GM23338 (cell line): ENCODE results near the gene FRS2. TPM values are rescaled to one million over a fixed set of nuclear protein-coding genes. Genes with fewer than 3 reads are reported as not detected.

Experiments used
- ATAC-seq: fragments of 200-7000 bp; cut with Tn5 transposase; 3 replicates; pipeline ENCODE4 v1.9.1; 2020
- DNase-seq: peaks from one replicate; pipeline ENCODE4 v3.0.0-alpha.2; 2015; ENCODE audit warnings: low spot score
- H2AFZ ChIP-seq: fragments of 200-600 bp; sonication (generic); 2 replicates; pipeline ENCODE4 v1.8.0; 2016; ENCODE audit warnings: antibody characterized with exemption, mild to moderate bottlenecking, moderate library complexity
- H3F3A ChIP-seq: fragments of 200-600 bp; sonication (generic); replicated peaks from 2 replicates; pipeline ENCODE4 v1.8.0; 2017; ENCODE audit warnings: antibody characterized with exemption, mixed run types, low read depth
- H3K27ac ChIP-seq: fragments of 200-600 bp; sonication (generic); 2 replicates; pipeline ENCODE4 v1.6.1; 2016; ENCODE audit warnings: low read depth
- H3K27me3 ChIP-seq: fragments of 200-600 bp; sonication (generic); 2 replicates; pipeline ENCODE4 v1.8.0; 2016; ENCODE audit warnings: mild to moderate bottlenecking, mixed run types, moderate library complexity; ENCODE audit not compliant: insufficient read depth
- H3K36me3 ChIP-seq: fragments of 200-600 bp; sonication (generic); 2 replicates; pipeline ENCODE4 v1.8.0; 2016; ENCODE audit warnings: mild to moderate bottlenecking; ENCODE audit not compliant: insufficient read depth
- H3K4me1 ChIP-seq: fragments of 200-600 bp; sonication (generic); 2 replicates; pipeline ENCODE4 v1.8.0; 2016; ENCODE audit warnings: mild to moderate bottlenecking, moderate library complexity; ENCODE audit not compliant: insufficient read depth
- H3K4me2 ChIP-seq: fragments of 200-600 bp; sonication (generic); 2 replicates; pipeline ENCODE4 v1.7.1; 2017; ENCODE audit warnings: mixed run types
- H3K4me3 ChIP-seq: fragments of 200-600 bp; sonication (generic); 2 replicates; pipeline ENCODE4 v1.6.1; 2016; ENCODE audit warnings: mixed run types
- H3K79me2 ChIP-seq: fragments of 200-600 bp; sonication (generic); replicated peaks from 2 replicates; pipeline ENCODE4 v1.8.0; 2017; ENCODE audit warnings: mild to moderate bottlenecking; ENCODE audit not compliant: insufficient read depth
- H3K9me2 ChIP-seq: fragments of 200-600 bp; sonication (generic); 2 replicates; pipeline ENCODE4 v1.8.0; 2017; ENCODE audit not compliant: insufficient read depth
- H4K20me1 ChIP-seq: fragments of 200-600 bp; sonication (generic); replicated peaks from 2 replicates; pipeline ENCODE4 v1.8.0; 2017; ENCODE audit warnings: mild to moderate bottlenecking; ENCODE audit not compliant: insufficient read depth
- H3K27ac Mint-ChIP-seq: 2 replicates; pipeline ENCODE4 v1.8.0; 2020; ENCODE audit warnings: inconsistent platforms, mild to moderate bottlenecking, moderate library complexity, mixed read lengths
- H3K27me3 Mint-ChIP-seq: 3 replicates; pipeline ENCODE4 v1.8.0; 2022; ENCODE audit warnings: low read depth, mild to moderate bottlenecking, moderate library complexity, mixed read lengths, inconsistent platforms; ENCODE audit not compliant: insufficient read depth, poor library complexity
- H3K36me3 Mint-ChIP-seq: 3 replicates; pipeline ENCODE4 v1.8.0; 2021; ENCODE audit warnings: low read depth, mild to moderate bottlenecking, inconsistent platforms, moderate library complexity, mixed read lengths
- H3K4me1 Mint-ChIP-seq: 3 replicates; pipeline ENCODE4 v1.8.0; 2020; ENCODE audit warnings: mild to moderate bottlenecking, inconsistent platforms, mixed read lengths
- H3K4me3 Mint-ChIP-seq: 3 replicates; pipeline ENCODE4 v1.8.0; 2021; ENCODE audit warnings: moderate library complexity, mild to moderate bottlenecking, inconsistent platforms, mixed read lengths
- H3K9me3 Mint-ChIP-seq: 3 replicates; pipeline ENCODE4 v1.8.0; 2020; ENCODE audit warnings: moderate library complexity, mild to moderate bottlenecking, inconsistent platforms, mixed read lengths
- JUNB ChIP-seq: IDR thresholded peaks from one replicate; pipeline ENCODE4 v1.6.1; 2016; ENCODE audit warnings: antibody characterized with exemption; ENCODE audit not compliant: unreplicated experiment
- ZNF114 ChIP-seq: fragments of 250-450 bp; sonication (Bioruptor Pico); IDR thresholded peaks from 2 replicates; pipeline ENCODE4 v1.5.0; 2020; ENCODE audit warnings: mild to moderate bottlenecking, moderate library complexity
- polyA plus RNA-seq: library from polyadenylated mRNA; unstranded; fragments of >200 nt; fragmentation: Nextera tagmentation; extraction: Ambion mirVana; gene quantifications from 2 replicates; pipeline ENCODE4 v1.2.1, GENCODE V29; 2016
- total RNA-seq: library from RNA; depleted of rRNA; stranded (reverse); fragments of >200 nt; shearing (Covaris generic); gene quantifications from 2 replicates; pipeline ENCODE4 v1.2.3, GENCODE V29; 2014
- TF ChIP-seq, protein P1 (sequence below), 2 experiments: fragments of 200-600 bp in 1 of 2; sonication (generic) in 1 of 2; conservative IDR thresholded peaks; 2 replicates each; pipeline versions ENCODE4 v1.5.1 to v1.6.1; 2016 to 2017; ENCODE audit warnings: antibody characterized with exemption in 2 of 2, low read depth in 2 of 2, mild to moderate bottlenecking in 2 of 2, moderate library complexity in 1 of 2
- TF ChIP-seq, protein P2 (sequence below): IDR thresholded peaks from 2 replicates; pipeline ENCODE4 v1.6.1; 2016; ENCODE audit warnings: antibody characterized with exemption

FRS2 gene
- total and polyA plus RNA-seq, 2 experiments from 2014 or later = 34.3 to 45.0 TPM

DNA sequence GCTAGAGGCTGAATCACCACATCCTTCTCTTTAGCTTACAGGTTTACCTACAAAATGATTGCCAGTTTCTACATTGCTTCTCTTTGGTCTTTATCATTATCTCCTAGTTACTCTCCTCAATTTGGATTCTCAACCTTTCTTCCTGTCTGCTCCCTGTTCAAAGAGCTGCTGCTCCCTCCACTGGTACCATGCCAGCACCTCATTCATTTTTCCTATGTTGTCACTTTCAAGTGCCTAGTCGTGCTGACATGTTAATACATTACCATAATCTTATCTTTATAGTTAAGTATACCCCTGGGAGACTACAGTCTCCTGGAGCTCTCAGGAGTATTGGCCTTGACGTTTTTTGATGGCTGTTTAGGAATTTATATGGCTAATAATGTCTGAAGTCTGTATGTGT, 14.2 kb downstream of the FRS2 start:
- DNase-seq (peak; percentile 23), ATAC-seq (no peak)
- no peaks in the 10 kb centered on the region for H3K9me2 ChIP-seq
- H3K27ac ChIP-seq = no peak overlapping the region; the same call in 1 of the 2 replicates
- H3K36me3 Mint-ChIP-seq = peaks cover 30% of the 10 kb centered on the region
- H3K79me2 ChIP-seq = peaks cover 100% of the 10 kb centered on the region
- peaks cover 2% of the 10 kb centered on the region for H3K27me3 Mint-ChIP-seq
- H3K4me3 ChIP-seq = no peak overlapping the region
- peaks cover 39% of the 10 kb centered on the region for H4K20me1 ChIP-seq
- no peak overlapping the region for H3K4me2 ChIP-seq
- H3K36me3 ChIP-seq = peaks cover 4% of the 10 kb centered on the region; the same call in 1 of the 2 replicates
- H3F3A ChIP-seq = no peaks in the 10 kb centered on the region
- H2AFZ ChIP-seq = no peak overlapping the region
- 0 out of 2 replicates have a peak overlapping the region, but pooled peaks have one; percentile 46 for H3K27ac Mint-ChIP-seq
- TF ChIP-seq, protein P1, sequence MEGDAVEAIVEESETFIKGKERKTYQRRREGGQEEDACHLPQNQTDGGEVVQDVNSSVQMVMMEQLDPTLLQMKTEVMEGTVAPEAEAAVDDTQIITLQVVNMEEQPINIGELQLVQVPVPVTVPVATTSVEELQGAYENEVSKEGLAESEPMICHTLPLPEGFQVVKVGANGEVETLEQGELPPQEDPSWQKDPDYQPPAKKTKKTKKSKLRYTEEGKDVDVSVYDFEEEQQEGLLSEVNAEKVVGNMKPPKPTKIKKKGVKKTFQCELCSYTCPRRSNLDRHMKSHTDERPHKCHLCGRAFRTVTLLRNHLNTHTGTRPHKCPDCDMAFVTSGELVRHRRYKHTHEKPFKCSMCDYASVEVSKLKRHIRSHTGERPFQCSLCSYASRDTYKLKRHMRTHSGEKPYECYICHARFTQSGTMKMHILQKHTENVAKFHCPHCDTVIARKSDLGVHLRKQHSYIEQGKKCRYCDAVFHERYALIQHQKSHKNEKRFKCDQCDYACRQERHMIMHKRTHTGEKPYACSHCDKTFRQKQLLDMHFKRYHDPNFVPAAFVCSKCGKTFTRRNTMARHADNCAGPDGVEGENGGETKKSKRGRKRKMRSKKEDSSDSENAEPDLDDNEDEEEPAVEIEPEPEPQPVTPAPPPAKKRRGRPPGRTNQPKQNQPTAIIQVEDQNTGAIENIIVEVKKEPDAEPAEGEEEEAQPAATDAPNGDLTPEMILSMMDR (conservative IDR thresholded peaks at IDR 0.05; ENCODE audit: low read depth in 2 of 2) = peak in 1 of 2 experiments; percentile 45; a peak in 3 of 4 replicates
- TF ChIP-seq ZNF114 (CRISPR knock-in tag) = no peak
- H3K4me3 Mint-ChIP-seq = no peak overlapping the region
- H3K9me3 Mint-ChIP-seq = peaks cover 9% of the 10 kb centered on the region; the same call in 2 of the 3 replicates
- H3K27me3 ChIP-seq = no peaks in the 10 kb centered on the region
- peaks cover 7% of the 10 kb centered on the region for H3K4me1 Mint-ChIP-seq
- H3K4me1 ChIP-seq = peaks cover 9% of the 10 kb centered on the region

DNA sequence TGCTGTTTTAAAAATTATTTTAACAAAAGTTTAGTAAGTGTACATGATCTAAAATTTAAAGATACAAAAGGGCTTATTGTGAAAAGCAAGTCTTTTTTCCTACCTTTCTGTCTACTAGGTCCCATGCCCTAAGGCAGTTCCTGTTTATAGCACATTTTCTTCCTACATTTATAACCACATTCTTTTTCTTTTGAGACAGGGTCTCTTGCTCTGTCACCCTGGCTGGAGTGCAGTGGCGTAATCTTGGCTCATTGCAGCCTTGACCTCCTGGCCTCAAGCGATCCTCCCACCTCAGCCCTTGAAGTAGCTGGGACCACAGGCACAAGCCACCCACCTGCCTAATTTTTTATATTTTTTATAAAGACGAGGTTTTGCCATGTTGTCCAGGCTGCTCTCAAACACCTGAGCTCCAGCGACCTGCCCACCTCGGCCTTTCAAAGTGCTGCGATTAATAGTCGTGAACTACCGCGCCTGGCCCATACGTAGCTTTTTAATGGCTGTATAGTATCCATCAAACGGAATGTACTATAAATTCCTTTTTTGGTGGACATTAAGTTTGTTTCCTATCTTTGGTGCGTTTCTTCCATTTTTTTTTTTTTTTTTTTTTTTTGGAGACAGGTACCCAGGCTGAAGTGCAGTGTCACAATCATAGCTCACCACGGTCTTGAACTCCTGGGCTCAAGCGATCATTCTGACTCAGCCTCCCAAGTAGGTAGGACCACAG, 20.9 kb downstream of the FRS2 start:
- Histone ChIP-seq H4K20me1 (peaks cover 9% of the 10 kb centered on the region; the same call in 1 of the 2 replicates), H3F3A (no peaks in the 10 kb centered on the region), H3K79me2 (peaks cover 100% of the 10 kb centered on the region), H3K4me2 (no peak overlapping the region), H3K9me2 (no peaks in the 10 kb centered on the region), H2AFZ (no peak overlapping the region), H3K27ac (peak overlapping the region; percentile 15; the same call in 1 of the 2 replicates), H3K36me3 (peaks cover 4% of the 10 kb centered on the region; the same call in 1 of the 2 replicates), H3K27me3 (no peaks in the 10 kb centered on the region), H3K4me1 (no peaks in the 10 kb centered on the region), H3K4me3 (no peak overlapping the region)
- Mint-ChIP-seq H3K27me3 (peaks cover 2% of the 10 kb centered on the region), H3K36me3 (peaks cover 24% of the 10 kb centered on the region), H3K4me3 (no peak overlapping the region), H3K4me1 (no peaks in the 10 kb centered on the region), H3K9me3 (peaks cover 9% of the 10 kb centered on the region; the same call in 2 of the 3 replicates), H3K27ac (no peak overlapping the region)
- TF ChIP-seq, protein P1 (conservative IDR thresholded peaks at IDR 0.05; ENCODE audit: low read depth in 2 of 2) = no peak
- TF ChIP-seq JUNB (no peak), ZNF114 (CRISPR knock-in tag) (no peak)
- TF ChIP-seq, protein P2, sequence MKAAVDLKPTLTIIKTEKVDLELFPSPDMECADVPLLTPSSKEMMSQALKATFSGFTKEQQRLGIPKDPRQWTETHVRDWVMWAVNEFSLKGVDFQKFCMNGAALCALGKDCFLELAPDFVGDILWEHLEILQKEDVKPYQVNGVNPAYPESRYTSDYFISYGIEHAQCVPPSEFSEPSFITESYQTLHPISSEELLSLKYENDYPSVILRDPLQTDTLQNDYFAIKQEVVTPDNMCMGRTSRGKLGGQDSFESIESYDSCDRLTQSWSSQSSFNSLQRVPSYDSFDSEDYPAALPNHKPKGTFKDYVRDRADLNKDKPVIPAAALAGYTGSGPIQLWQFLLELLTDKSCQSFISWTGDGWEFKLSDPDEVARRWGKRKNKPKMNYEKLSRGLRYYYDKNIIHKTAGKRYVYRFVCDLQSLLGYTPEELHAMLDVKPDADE = no peak
- no peak for DNase-seq
- ATAC-seq = no peak
